Measurements from ENCODE around the gene HSPB6.

- no peak for TF ChIP-seq EZH2 (IDR thresholded peaks at IDR 0.05; ENCODE audit: borderline replicate concordance, low read length)
- TF ChIP-seq, protein P1, sequence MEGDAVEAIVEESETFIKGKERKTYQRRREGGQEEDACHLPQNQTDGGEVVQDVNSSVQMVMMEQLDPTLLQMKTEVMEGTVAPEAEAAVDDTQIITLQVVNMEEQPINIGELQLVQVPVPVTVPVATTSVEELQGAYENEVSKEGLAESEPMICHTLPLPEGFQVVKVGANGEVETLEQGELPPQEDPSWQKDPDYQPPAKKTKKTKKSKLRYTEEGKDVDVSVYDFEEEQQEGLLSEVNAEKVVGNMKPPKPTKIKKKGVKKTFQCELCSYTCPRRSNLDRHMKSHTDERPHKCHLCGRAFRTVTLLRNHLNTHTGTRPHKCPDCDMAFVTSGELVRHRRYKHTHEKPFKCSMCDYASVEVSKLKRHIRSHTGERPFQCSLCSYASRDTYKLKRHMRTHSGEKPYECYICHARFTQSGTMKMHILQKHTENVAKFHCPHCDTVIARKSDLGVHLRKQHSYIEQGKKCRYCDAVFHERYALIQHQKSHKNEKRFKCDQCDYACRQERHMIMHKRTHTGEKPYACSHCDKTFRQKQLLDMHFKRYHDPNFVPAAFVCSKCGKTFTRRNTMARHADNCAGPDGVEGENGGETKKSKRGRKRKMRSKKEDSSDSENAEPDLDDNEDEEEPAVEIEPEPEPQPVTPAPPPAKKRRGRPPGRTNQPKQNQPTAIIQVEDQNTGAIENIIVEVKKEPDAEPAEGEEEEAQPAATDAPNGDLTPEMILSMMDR (conservative IDR thresholded peaks at IDR 0.05 in 1 of 2, IDR thresholded peaks at IDR 0.05 in 1 of 2; ENCODE audit: extremely low read depth in 1 of 2, insufficient read depth in 1 of 2, low read depth in 1 of 2, low read length in 2 of 2): no peak
Observed at GRCh38 chr19:35783469-35784434, 26.9 kb upstream of the HSPB6 start.

Data from mammary epithelial cell (primary cell).